CD4-positive, alpha-beta T cell (primary cell): ENCODE results near the gene CPED1. TPM values are rescaled to one million over a fixed set of nuclear protein-coding genes. Genes with fewer than 3 reads are reported as not detected.
"Not testable (repeated sequence)": the region's sequence is repeated elsewhere in the genome, so short reads cannot be mapped to it uniquely, and the experiment has no call there.

Experiments
- ATAC-seq: fragments of 200-7000 bp; cut with Tn5 transposase; one replicate; pipeline ENCODE4 v1.10.0; 2022; ENCODE audit warnings: mild to moderate bottlenecking; ENCODE audit not compliant: poor library complexity
- CTCF ChIA-PET: fragments of 350-600 bp; sonication (Branson Sonifier 250); formaldehyde crosslinking; loops from one replicate; lab custom pipeline; 2021; ENCODE audit warnings: antibody characterized with exemption, inconsistent platforms; lab: Charles Lee
- POLR2A ChIA-PET: fragments of 350-600 bp; sonication (Branson Sonifier 250); formaldehyde crosslinking; loops from one replicate; lab custom pipeline; 2021; ENCODE audit warnings: antibody characterized with exemption, inconsistent platforms; lab: Charles Lee
- DNase-seq, 14 experiments: peaks; one replicate each; pipeline ENCODE4 v3.0.0-alpha.2; 2013 to 2020; ENCODE audit warnings: mixed read lengths in 2 of 14
- H3K27ac ChIP-seq, 2 donors: one replicate each; pipeline versions ENCODE4 v1.5.1 to v1.7.0; 2013; ENCODE audit warnings: low read length in 2 of 2, low read depth in 1 of 2, mild to moderate bottlenecking in 1 of 2
- H3K27me3 ChIP-seq, 2 experiments: 1 replicate in 1 of 2; 2 replicates in 1 of 2; pipeline versions ENCODE4 v1.6.1 to v1.7.0; 2013; ENCODE audit warnings: low read length in 2 of 2, control low read depth in 1 of 2, mild to moderate bottlenecking in 1 of 2, moderate library complexity in 1 of 2; ENCODE audit not compliant: insufficient read depth in 2 of 2, control insufficient read depth in 1 of 2
- H3K36me3 ChIP-seq: one replicate; pipeline ENCODE4 v1.6.1; 2013; ENCODE audit warnings: low read length, control low read depth; ENCODE audit not compliant: insufficient read depth
- H3K4me1 ChIP-seq: one replicate; pipeline ENCODE4 v1.6.1; 2013; ENCODE audit warnings: low read length, control low read depth; ENCODE audit not compliant: insufficient read depth
- H3K4me3 ChIP-seq: one replicate; pipeline ENCODE4 v1.5.1; 2013; ENCODE audit warnings: mild to moderate bottlenecking, low read length, moderate library complexity
- H3K9me3 ChIP-seq, 2 experiments: 1 replicate in 1 of 2; 2 replicates in 1 of 2; pipeline versions ENCODE4 v1.6.1 to v1.7.0; 2013; ENCODE audit warnings: low read length in 2 of 2, mild to moderate bottlenecking in 2 of 2, control low read depth in 1 of 2, moderate library complexity in 1 of 2; ENCODE audit not compliant: control insufficient read depth in 1 of 2, insufficient read depth in 1 of 2
- H3K27ac Mint-ChIP-seq: one replicate; pipeline ENCODE4 v1.8.0; 2020; ENCODE audit warnings: mixed read lengths
- H3K27me3 Mint-ChIP-seq: one replicate; pipeline ENCODE4 v1.8.0; 2021; ENCODE audit warnings: mixed read lengths
- H3K36me3 Mint-ChIP-seq: one replicate; pipeline ENCODE4 v1.8.0; 2021; ENCODE audit warnings: low read depth, mixed read lengths
- H3K4me1 Mint-ChIP-seq: one replicate; pipeline ENCODE4 v1.8.0; 2021; ENCODE audit warnings: low read depth, mixed read lengths
- H3K4me3 Mint-ChIP-seq: one replicate; pipeline ENCODE4 v1.8.0; 2020; ENCODE audit warnings: mild to moderate bottlenecking, mixed read lengths
- H3K9me3 Mint-ChIP-seq: one replicate; pipeline ENCODE4 v1.8.0; 2020; ENCODE audit warnings: mixed read lengths
- intact Hi-C, 2 experiments: fragments of 100-400 bp; cut with DNase I in 1 of 2; cut with micrococcal nuclease in 1 of 2; formaldehyde crosslinking; loops; one replicate each; pipeline versions ENCODE4 v1.15.1 to v1.9.0; 2023 to 2025; cut with DNase I, micrococcal nuclease
- total RNA-seq, 174 experiments: library from RNA in 2 of 174; stranded (reverse) in 2 of 174; gene quantifications; one replicate each; pipeline ENCODE4 v1.2.3 and lab custom pipeline; 2021 to 2026
- TF ChIP-seq, protein P1 (sequence below): fragments of 200-600 bp; IDR thresholded peaks from one replicate; pipeline ENCODE4 v1.8.0; 2022; ENCODE audit warnings: antibody characterized with exemption, mild to moderate bottlenecking

Gene CPED1
- total RNA-seq, 2 experiments from 2014 or later, result 0.08 to 0.19 TPM

DNA sequence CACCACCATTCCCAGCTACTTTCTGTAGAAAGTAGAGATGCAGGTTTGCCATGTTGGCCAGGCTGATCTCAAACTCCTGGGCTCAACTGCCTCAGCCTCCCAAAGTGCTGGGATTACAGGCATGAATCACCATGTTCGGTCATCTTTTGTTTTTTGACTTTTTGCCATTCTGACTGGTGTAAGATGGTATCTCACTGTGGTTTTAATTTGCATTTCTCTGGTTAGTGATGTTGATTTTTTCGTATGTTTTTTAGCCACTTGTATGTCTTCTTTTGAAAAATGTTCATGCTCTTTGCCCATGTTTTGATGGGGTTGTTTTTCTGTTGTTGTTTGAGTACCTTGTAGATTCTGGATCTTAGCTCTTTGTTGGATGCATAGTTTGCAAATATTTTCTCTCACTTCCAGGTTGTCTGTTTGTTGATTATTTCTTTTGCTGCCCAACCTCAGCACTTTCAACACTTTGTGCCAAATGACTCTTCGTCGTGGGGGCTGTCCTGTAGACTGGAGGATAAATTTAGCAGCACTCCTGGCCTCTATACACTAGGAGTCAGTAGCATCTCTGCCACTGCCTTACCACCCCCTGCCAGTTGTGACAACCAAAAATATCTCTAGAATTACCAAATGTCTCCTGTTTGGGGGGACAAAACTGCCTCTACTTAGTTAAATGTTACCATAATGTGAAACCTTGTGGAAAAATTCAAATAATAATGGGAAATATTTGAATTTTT is 6.5 kb upstream of the CPED1 start:
- TF ChIP-seq, protein P1, sequence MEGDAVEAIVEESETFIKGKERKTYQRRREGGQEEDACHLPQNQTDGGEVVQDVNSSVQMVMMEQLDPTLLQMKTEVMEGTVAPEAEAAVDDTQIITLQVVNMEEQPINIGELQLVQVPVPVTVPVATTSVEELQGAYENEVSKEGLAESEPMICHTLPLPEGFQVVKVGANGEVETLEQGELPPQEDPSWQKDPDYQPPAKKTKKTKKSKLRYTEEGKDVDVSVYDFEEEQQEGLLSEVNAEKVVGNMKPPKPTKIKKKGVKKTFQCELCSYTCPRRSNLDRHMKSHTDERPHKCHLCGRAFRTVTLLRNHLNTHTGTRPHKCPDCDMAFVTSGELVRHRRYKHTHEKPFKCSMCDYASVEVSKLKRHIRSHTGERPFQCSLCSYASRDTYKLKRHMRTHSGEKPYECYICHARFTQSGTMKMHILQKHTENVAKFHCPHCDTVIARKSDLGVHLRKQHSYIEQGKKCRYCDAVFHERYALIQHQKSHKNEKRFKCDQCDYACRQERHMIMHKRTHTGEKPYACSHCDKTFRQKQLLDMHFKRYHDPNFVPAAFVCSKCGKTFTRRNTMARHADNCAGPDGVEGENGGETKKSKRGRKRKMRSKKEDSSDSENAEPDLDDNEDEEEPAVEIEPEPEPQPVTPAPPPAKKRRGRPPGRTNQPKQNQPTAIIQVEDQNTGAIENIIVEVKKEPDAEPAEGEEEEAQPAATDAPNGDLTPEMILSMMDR, result no peak
- no peak for DNase-seq
- no peak for ATAC-seq
- no peaks in the 10 kb centered on the region for H3K36me3 ChIP-seq
- H3K4me3 ChIP-seq, result no peak overlapping the region
- no peak overlapping the region for H3K4me3 Mint-ChIP-seq
- POLR2A ChIA-PET, result no interaction called here
- CTCF ChIA-PET, result no interaction called here
- H3K4me1 ChIP-seq, result no peaks in the 10 kb centered on the region
- no peak overlapping the region for H3K27ac ChIP-seq
- H3K9me3 Mint-ChIP-seq, result no peaks in the 10 kb centered on the region
- H3K4me1 Mint-ChIP-seq, result no peaks in the 10 kb centered on the region
- peaks cover 0 to 15% of the 10 kb centered on the region in 2 experiments for H3K27me3 ChIP-seq
- H3K27me3 Mint-ChIP-seq, result peaks cover 25% of the 10 kb centered on the region
- intact Hi-C loops, result loop anchor here in 1 of 2 experiments (10.0 kb wide), 1 partner anchor 413 kb away; the partner anchor contains the start of gene FAM3C
- H3K36me3 Mint-ChIP-seq, result peaks cover under 1% of the 10 kb centered on the region
- no peaks in the 10 kb centered on the region for H3K9me3 ChIP-seq
- H3K27ac Mint-ChIP-seq, result no peak overlapping the region

DNA sequence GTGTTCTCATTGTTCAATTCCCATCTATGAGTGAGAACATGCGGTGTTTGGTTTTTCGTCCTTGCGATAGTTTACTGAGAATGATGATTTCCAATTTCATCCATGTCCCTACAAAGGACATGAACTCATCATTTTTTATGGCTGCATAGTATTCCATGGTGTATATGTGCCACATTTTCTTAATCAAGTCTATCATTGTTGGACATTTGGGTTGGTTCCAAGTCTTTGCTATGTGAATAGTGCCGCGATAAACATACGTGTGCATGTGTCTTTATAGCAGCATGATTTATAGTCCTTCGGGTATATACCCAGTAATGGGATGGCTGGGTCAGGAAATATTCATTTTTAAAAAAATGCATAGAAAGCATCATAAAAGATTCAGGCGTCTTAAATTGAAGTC is 4.9 kb upstream of the CPED1 start:
- H3K27ac ChIP-seq, H3K36me3 Mint-ChIP-seq, H3K9me3 Mint-ChIP-seq, H3K27ac Mint-ChIP-seq, H3K9me3 ChIP-seq, H3K36me3 ChIP-seq, CTCF ChIA-PET, H3K4me3 ChIP-seq, H3K4me3 Mint-ChIP-seq, POLR2A ChIA-PET, ATAC-seq, DNase-seq: not testable (repeated sequence)
- peaks cover 8 to 23% of the 10 kb centered on the region in 2 experiments for H3K27me3 ChIP-seq
- intact Hi-C loops, result loop anchor here in 1 of 2 experiments (10.0 kb wide), 1 partner anchor 411 kb away; the partner anchor contains the start of gene FAM3C
- Mint-ChIP-seq H3K4me1 (peaks cover 13% of the 10 kb centered on the region), H3K27me3 (peaks cover 41% of the 10 kb centered on the region)
- H3K4me1 ChIP-seq, result peaks cover 12% of the 10 kb centered on the region

DNA sequence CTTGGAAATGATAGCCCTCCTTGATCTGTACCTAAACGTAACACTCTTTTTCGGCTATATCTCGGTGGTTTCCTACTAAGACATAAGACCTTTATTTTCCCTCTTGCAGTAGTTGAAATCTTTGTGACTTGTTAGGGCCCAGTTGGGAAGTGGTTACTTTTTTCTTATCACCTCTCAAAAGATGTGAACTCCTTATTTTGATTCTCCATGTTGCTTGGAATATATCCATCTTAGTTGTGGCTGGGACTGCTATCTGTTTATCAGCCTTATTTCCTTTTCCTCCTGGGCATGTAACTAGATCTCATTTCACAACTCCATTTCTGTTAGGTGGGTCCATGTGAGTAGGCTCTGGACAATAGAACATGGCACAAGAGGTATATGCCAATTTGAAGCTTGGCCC is 4.1 kb upstream of the CPED1 start:
- ATAC-seq (no peak), DNase-seq (no peak)
- Mint-ChIP-seq H3K4me3 (no peak overlapping the region), H3K36me3 (no peaks in the 10 kb centered on the region), H3K4me1 (peaks cover 21% of the 10 kb centered on the region), H3K9me3 (no peaks in the 10 kb centered on the region), H3K27ac (no peak overlapping the region), H3K27me3 (peaks cover 49% of the 10 kb centered on the region)
- Histone ChIP-seq H3K9me3 (no peaks in the 10 kb centered on the region), H3K27me3 (peaks cover 16 to 31% of the 10 kb centered on the region in 2 experiments), H3K36me3 (no peaks in the 10 kb centered on the region), H3K4me1 (peaks cover 17% of the 10 kb centered on the region), H3K27ac (no peak overlapping the region), H3K4me3 (no peak overlapping the region)
- POLR2A ChIA-PET, result interaction anchor here (0.6 to 1.0 kb wide), 2 partner anchors 23 to 42 kb away, joined by 3 read pairs; no protein-coding TSS in a partner anchor
- CTCF ChIA-PET, result no interaction called here
- TF ChIP-seq, protein P1, result no peak
- intact Hi-C loops, result loop anchor here in 1 of 2 experiments (10.0 kb wide), 1 partner anchor 410 kb away; the partner anchor contains the start of gene FAM3C
